Motor neuron (in vitro differentiated cells): Measurements from ENCODE around the gene RIPOR2. TPM values are rescaled to one million over a fixed set of nuclear protein-coding genes. Genes with fewer than 3 reads are reported as not detected.

Source experiments
- ATAC-seq, 8 experiments: fragments of 200-7000 bp; cut with Tn5 transposase; replicated peaks in 6 of 8; 2 replicates each; pipeline ENCODE4 v1.8.0; 2021; ENCODE audit warnings: mild to moderate bottlenecking in 8 of 8, moderate library complexity in 8 of 8
- H3K27ac ChIP-seq, 2 donors: fragments of 250-450 bp; sonication (Bioruptor Pico); 2 replicates each; pipeline ENCODE4 v1.9.0; 2021; ENCODE audit warnings: antibody characterized with exemption in 2 of 2, mild to moderate bottlenecking in 2 of 2, moderate library complexity in 1 of 2
- H3K4me1 ChIP-seq, 2 donors: fragments of 250-450 bp; sonication (Bioruptor Pico); replicated peaks in 1 of 2; 2 replicates each; pipeline ENCODE4 v1.6.1; 2021; ENCODE audit warnings: antibody characterized with exemption in 2 of 2, mild to moderate bottlenecking in 2 of 2, moderate library complexity in 1 of 2
- H3K4me3 ChIP-seq, 5 donors: fragments of 250-450 bp; sonication (Bioruptor Pico); 2 replicates each; pipeline ENCODE4 v1.9.0; 2021; ENCODE audit warnings: antibody characterized with exemption in 5 of 5, mild to moderate bottlenecking in 5 of 5, moderate library complexity in 4 of 5
- WGBS, 10 experiments: fragments of 450-650 bp; shearing (Covaris generic); methylation state at CpG; one replicate each; pipeline ENCODE4 v1.0.0; 2022; 5-methylcytosine and 5-hydroxymethylcytosine counted together
- in situ Hi-C, 9 experiments: fragments of 400-800 bp; cut with MboI; loops; one replicate each; pipeline ENCODE4 v1.15.0; 2021; ENCODE audit warnings: low sequenced_read_pairs in 9 of 9, low pct_unique_long_range_greater_than_20kb in 2 of 9; ENCODE audit not compliant: unreplicated experiment in 9 of 9
- total RNA-seq, 8 experiments: library from RNA; unstranded; fragments of 300-600 nt; gene quantifications; 2 replicates each; pipeline versions ENCODE4 v1.2.3 to v1.2.4, GENCODE V29; 2022

Gene RIPOR2
- 10 to 100 TPM in 6 of 8 experiments, 1 to 10 TPM in 1, under 1 TPM in 1; 0.15 to 30.4 (median 21.7) TPM for total RNA-seq

DNA sequence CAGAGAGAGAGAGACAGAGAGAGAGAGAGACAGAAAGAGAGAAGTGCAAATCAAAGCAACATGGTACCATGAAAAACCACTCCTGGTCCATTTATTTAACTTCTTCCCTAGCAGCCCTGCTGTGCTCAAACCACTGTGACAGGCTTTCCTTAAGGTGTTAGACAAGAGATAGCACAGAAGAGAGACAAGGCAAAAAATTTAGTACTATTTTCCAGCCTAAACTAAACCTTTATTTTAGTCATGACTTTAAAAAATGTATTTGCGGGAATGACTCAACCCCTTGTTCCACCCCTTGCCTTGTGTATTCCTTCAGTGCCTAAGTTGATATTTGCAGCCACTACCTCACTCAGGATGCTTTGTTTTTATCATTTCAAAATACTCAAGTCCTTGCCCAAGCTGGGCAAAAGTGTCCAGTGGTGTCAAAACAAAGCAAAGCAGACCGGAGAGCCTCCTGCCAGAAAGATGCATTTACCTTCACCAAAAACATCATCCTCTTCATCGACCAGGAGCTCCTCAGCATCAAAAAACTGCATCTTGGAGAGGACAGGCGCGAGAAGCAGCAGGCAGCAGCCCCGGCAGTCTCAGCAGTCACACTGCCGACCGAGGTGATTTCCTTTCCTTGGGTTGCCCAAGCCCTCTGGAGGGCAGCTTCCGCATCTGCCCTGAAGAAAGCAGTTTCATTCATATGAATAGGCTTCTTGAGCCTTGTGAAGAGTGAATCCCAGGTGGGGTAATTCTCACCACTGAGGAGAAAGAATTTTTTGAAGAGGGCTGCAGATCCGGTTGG is at the start of gene RIPOR2:
Gene RIPOR2 (minus strand): TSS at position 595 of the 787 bp plus-strand sequence. CDS start 62 bp downstream, at position 533.
- Histone ChIP-seq H3K27ac (no peak within 1 kb of the TSS), H3K4me3 (no peak within 1 kb of the TSS), H3K4me1 (peaks cover 21 to 23% of the 10 kb centered on the region in 2 donors)
- in situ Hi-C loops = no loop called here
- no peak for ATAC-seq
- 40 to 87% (median 58%) methylated on average over 2 to 9 of the region's 10 CpGs; no CpG with 5 or more reads in 1 of the 10 experiments for WGBS, 10 experiments

DNA sequence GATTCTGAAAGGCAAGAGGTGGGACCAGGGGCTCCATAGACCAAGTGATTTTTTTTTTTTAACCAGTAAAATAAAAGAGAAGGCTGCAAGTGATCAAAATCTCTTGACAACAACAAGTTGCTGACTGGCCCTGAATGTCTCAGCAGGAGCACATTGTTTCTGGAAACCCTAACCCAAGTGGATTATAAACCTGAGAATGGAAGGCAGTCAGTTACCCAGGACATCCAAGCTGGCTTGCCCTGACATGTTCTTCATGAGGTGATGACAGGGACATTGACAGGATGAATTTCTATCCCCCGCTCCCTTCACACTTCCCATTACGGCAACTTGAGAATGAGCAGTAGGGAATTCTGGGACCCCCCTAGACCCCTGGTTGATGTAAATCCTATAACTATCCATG is 49.6 kb upstream of the RIPOR2 start:
- in situ Hi-C loops = no loop called here
- Histone ChIP-seq H3K4me3 (no peak overlapping the region), H3K4me1 (peaks cover 12 to 25% of the 10 kb centered on the region in 2 donors), H3K27ac (peak overlapping the region in 1 of 2 donors; percentile 16)
- ATAC-seq = peak in 1 of 8 experiments; percentile 54
- WGBS, 10 experiments = 67 to 100% (median 83%) methylated on average over 1 to 2 of the region's 2 CpGs; no CpG with 5 or more reads in 6 of the 10 experiments

DNA sequence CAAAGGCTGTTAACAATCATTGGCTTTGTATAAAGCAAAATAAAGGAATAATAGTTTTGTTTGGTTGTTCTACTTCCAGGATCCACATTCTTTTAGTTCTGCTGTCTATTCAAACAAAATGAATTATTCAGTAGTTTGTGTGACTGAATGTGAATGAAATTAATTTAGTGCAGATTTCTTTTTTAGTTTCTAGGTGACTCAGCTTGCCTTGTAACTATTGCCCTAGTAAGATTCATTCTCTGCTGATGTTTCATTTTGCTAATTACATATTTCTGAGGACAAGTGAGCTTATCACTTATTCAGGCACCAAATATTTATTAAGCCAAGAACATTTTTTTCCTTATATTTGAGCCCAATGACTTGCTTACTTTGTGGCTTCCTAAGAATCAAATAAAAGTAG is 46.5 kb upstream of the RIPOR2 start:
- H3K4me3 ChIP-seq = no peak overlapping the region
- no peak overlapping the region for H3K27ac ChIP-seq
- ATAC-seq = peak in 5 of 8 experiments; percentile 29 to 90 (median 68)
- peaks cover 12 to 25% of the 10 kb centered on the region in 2 donors for H3K4me1 ChIP-seq
- in situ Hi-C loops = no loop called here

GRCh38 chr6:24981386-24981760 is 45.6 kb upstream of the RIPOR2 start:
- no peak overlapping the region for H3K27ac ChIP-seq
- peaks cover 12 to 25% of the 10 kb centered on the region in 2 donors for H3K4me1 ChIP-seq
- 65 to 100% (median 90%) methylated on average over 1 to 3 of the region's 4 CpGs; no CpG with 5 or more reads in 5 of the 10 experiments for WGBS, 10 experiments
- no peak overlapping the region for H3K4me3 ChIP-seq
- in situ Hi-C loops = no loop called here
- peak in 4 of 8 experiments; percentile 24 to 37 (median 32) for ATAC-seq

- WGBS, 10 experiments = 30 to 90% (median 60%) methylated on average over 1 to 3 of the region's 4 CpGs; no CpG with 5 or more reads in 1 of the 10 experiments
- no peak overlapping the region for H3K4me3 ChIP-seq
- peak in 5 of 8 experiments; percentile 14 to 86 (median 72) for ATAC-seq
Observed at GRCh38 chr6:24980507-24981385, 45.0 kb upstream of the RIPOR2 start.

DNA sequence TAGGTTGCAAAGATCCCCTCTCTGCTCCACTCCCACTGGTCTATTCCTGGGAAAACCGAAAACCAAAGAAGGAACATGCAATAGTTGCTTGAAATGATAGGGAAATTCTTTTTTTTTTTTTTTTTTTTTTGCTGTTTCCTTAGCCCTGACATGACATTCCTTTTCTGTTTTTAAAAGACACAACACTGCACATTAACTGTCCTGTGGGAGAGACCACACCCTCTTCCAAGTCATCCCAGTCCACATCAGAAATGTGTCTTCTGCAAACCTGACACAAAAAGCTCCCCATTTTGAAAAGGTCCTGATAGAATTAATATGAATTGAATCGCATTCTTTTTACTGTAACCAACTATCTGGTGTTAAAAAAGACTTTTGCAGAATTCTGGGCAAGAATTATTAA is 43.4 kb upstream of the RIPOR2 start:
- 42 to 100% (median 92%) methylated on average over 1 to 2 of the region's 2 CpGs; no CpG with 5 or more reads in 1 of the 10 experiments for WGBS, 10 experiments
- Histone ChIP-seq H3K4me1 (peaks cover 12 to 15% of the 10 kb centered on the region in 2 donors), H3K4me3 (no peak overlapping the region), H3K27ac (no peak overlapping the region)
- in situ Hi-C loops = no loop called here
- no peak for ATAC-seq

More at GRCh38 chr6:24980507-24981385, 45.0 kb upstream of the RIPOR2 start:
- Histone ChIP-seq H3K4me1 (peaks cover 12 to 25% of the 10 kb centered on the region in 2 donors), H3K27ac (no peak overlapping the region)
- in situ Hi-C loops = no loop called here

GRCh38 chr6:24974182-24975171 is 38.7 kb upstream of the RIPOR2 start:
- in situ Hi-C loops = no loop called here
- H3K27ac ChIP-seq = no peak overlapping the region
- no peaks in the 10 kb centered on the region for H3K4me1 ChIP-seq
- WGBS, 10 experiments = 33 to 100% (median 72%) methylated on average over 1 to 7 of the region's 7 CpGs
- ATAC-seq = peak in 3 of 8 experiments; percentile 49 to 80 (median 69)
- H3K4me3 ChIP-seq = no peak overlapping the region

- no peak overlapping the region for H3K27ac ChIP-seq
- in situ Hi-C loops = no loop called here
- no peak overlapping the region for H3K4me3 ChIP-seq
- no peaks in the 10 kb centered on the region for H3K4me1 ChIP-seq
- ATAC-seq = peak in 1 of 8 experiments; percentile 45
- WGBS, 10 experiments = 0 to 89% (median 67%) methylated on average over 1 to 3 of the region's 3 CpGs; no CpG with 5 or more reads in 1 of the 10 experiments
Observed at GRCh38 chr6:24972311-24972958, 36.7 kb upstream of the RIPOR2 start.

GRCh38 chr6:24971067-24971466 is 35.3 kb upstream of the RIPOR2 start:
- Histone ChIP-seq H3K4me3 (no peak overlapping the region), H3K4me1 (no peaks in the 10 kb centered on the region), H3K27ac (no peak overlapping the region)
- ATAC-seq = no peak
- in situ Hi-C loops = no loop called here
- 56 to 100% (median 87%) methylated on average over 1 to 2 of the region's 2 CpGs; no CpG with 5 or more reads in 4 of the 10 experiments for WGBS, 10 experiments

- Histone ChIP-seq H3K4me1 (no peaks in the 10 kb centered on the region), H3K27ac (no peak overlapping the region), H3K4me3 (no peak overlapping the region)
- no peak for ATAC-seq
- 20 to 100% (median 40%) methylated on average over 1 to 2 of the region's 2 CpGs; no CpG with 5 or more reads in 3 of the 10 experiments for WGBS, 10 experiments
- in situ Hi-C loops = no loop called here
Observed at GRCh38 chr6:24969343-24969860, 33.6 kb upstream of the RIPOR2 start.

DNA sequence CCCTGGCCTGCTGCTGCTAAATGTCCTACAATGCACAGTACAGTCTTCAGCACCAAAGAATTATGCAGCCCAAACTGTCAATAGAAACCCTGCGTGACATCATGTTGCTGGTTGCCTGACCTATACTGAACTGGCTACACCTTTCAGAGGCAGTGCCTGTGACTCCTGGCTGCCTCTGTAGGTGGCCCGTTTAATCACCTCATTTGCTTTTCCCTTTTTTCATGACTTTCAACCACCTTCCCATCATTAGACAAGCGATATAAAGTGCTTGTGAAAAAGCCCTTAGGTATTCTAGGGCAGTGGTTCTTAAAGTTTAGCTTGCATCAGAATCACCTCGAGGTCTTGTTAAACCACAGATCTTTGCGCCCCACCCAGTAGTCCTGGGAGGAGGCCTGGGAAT is 33.0 kb upstream of the RIPOR2 start:
- in situ Hi-C loops = no loop called here
- Histone ChIP-seq H3K27ac (no peak overlapping the region), H3K4me1 (no peaks in the 10 kb centered on the region), H3K4me3 (no peak overlapping the region)
- peak in 3 of 8 experiments; percentile 36 to 75 (median 52) for ATAC-seq
- WGBS, 10 experiments = 0 to 93% (median 60%) methylated on average over 1 to 4 of the region's 5 CpGs; no CpG with 5 or more reads in 1 of the 10 experiments
